Heart right ventricle (tissue), 16 donors: ENCODE results near the gene CD72. TPM values are rescaled to one million over a fixed set of nuclear protein-coding genes. Genes with fewer than 3 reads are reported as not detected.

Experiments used
- ATAC-seq, 8 donors: fragments of 200-7000 bp; cut with Tn5 transposase; one replicate each; pipeline ENCODE4 v1.9.1; 2020; ENCODE audit warnings: mild to moderate bottlenecking in 8 of 8, moderate library complexity in 8 of 8, moderate number of reproducible peaks in 1 of 8
- DNase-seq, 2 donors: peaks; one replicate each; pipeline ENCODE4 v3.0.0-alpha.2; 2020
- H3K27ac ChIP-seq, 10 donors: fragments of 200-600 bp; sonication (generic) in 2 of 10; one replicate each; pipeline versions ENCODE4 v1.5.0 to v1.8.0; 2020 to 2022; ENCODE audit warnings: mild to moderate bottlenecking in 3 of 10
- H3K27me3 ChIP-seq, 7 donors: fragments of 200-600 bp; one replicate each; pipeline ENCODE4 v1.8.0; 2021 to 2022; ENCODE audit warnings: mild to moderate bottlenecking in 2 of 7
- H3K36me3 ChIP-seq, 9 donors: fragments of 200-600 bp; sonication (generic) in 1 of 9; one replicate each; pipeline versions ENCODE4 v1.5.0 to v1.8.0; 2020 to 2022; ENCODE audit warnings: mild to moderate bottlenecking in 2 of 9
- H3K4me1 ChIP-seq, 9 donors: fragments of 200-600 bp; sonication (generic) in 1 of 9; one replicate each; pipeline versions ENCODE4 v1.5.0 to v1.8.0; 2020 to 2022; ENCODE audit warnings: mild to moderate bottlenecking in 4 of 9
- H3K4me3 ChIP-seq, 10 donors: fragments of 200-600 bp; sonication (generic) in 2 of 10; one replicate each; pipeline versions ENCODE4 v1.5.0 to v1.8.0; 2020 to 2022; ENCODE audit warnings: mild to moderate bottlenecking in 7 of 10, moderate library complexity in 2 of 10
- H3K9me3 ChIP-seq, 11 donors: fragments of 200-600 bp in 10 of 11; sonication (generic) in 2 of 11; one replicate each; pipeline versions ENCODE4 v1.5.0 to v1.8.0; 2013 to 2022; ENCODE audit warnings: mild to moderate bottlenecking in 2 of 11, control low read depth in 1 of 11, moderate library complexity in 1 of 11
- CTCF ChIP-seq, 9 donors: fragments of 200-600 bp; sonication (generic) in 2 of 9; IDR thresholded peaks; one replicate each; pipeline versions ENCODE4 v1.5.0 to v1.8.0; 2021 to 2022; ENCODE audit warnings: antibody characterized with exemption in 9 of 9, mild to moderate bottlenecking in 5 of 9, moderate library complexity in 1 of 9
- WGBS, 2 donors: extraction: QIAGEN DNeasy Blood & Tissue Kit; methylation state at CpG; one replicate each; pipeline ENCODE4 v1.1.7; 2013; ENCODE audit warnings: inconsistent platforms in 1 of 2; 5-methylcytosine and 5-hydroxymethylcytosine counted together
- intact Hi-C, 10 donors: fragments of 100-400 bp; cut with DNase I; formaldehyde crosslinking; loops; one replicate each; pipeline versions ENCODE4 v1.11.1 to v1.14.2; 2022
- polyA plus RNA-seq, 2 donors: library from polyadenylated mRNA; stranded (reverse); fragments of 200-250 nt; gene quantifications; one replicate each; pipeline ENCODE4 v1.2.3, GENCODE V29; 2013
- total RNA-seq, 10 donors: library from RNA; stranded (reverse); fragmentation: NEBNext Ultra II Directional in 3 of 10; extraction: Animal tissue kit (Norgen Biotek cat#: 25700) in 3 of 10; gene quantifications; one replicate each; pipeline versions ENCODE4 v1.2.1 to v1.2.4, GENCODE V29; 2021 to 2023
- donor health status: Arrhythmogenic right ventricular cardiomyopathy.
- donor health status: ischemic (EF 13 %, LVEDD 7.1; RV severe dilation, severe dysfunction).
- donor health status: healthy with polysubstance abuse.
- donor health status: DM: no; HTN: yes; CAD: no.
- donor health status: DM: no; HTN: no; CAD: no.
- donor health status: ischemic (EF 25% LVEDD 6.9; RV normal size, moderate dysfunction).
- donor health status: ischemic (EF 25% LVEDD 5.7; RV mildly dilated, moderate dysfunction).
- donor health status: healthy.
- donor health status: DM: yes; HTN: yes; CAD: no.
- donor health status: Ischemic cardiomyopathy.
- donor health status: ischemic (EF 35%, LVEDD 5.7; RV mildly dilated, moderate dysfunction).
- donor health status: nonischemic (EF 11% LVEDD 7.7; RV severe dilation, severe dysfunction).
- donor health status: DM: yes; HTN: yes; CAD: no.
- donor health status: PGD.
- donor health status: ischemic (EF 29% LVEDD 5.4; RV normal size, mild dysfunction).
- donor health status: nonischemic (EF 23%, LVEDD 6.1; RV moderate dilation, normal function).

The CD72 gene
- total and polyA plus RNA-seq, 12 donors, result 0.43 to 6.8 (median 0.54) TPM; not detected in 1

- Histone ChIP-seq H3K4me3 (no peak overlapping the region), H3K4me1 (peaks cover 0 to 18% (median 0%) of the 10 kb centered on the region in 9 donors), H3K27ac (peak overlapping the region in 1 of 10 donors; percentile 10), H3K9me3 (no peaks in the 10 kb centered on the region), H3K36me3 (no peaks in the 10 kb centered on the region), H3K27me3 (no peaks in the 10 kb centered on the region)
- DNase-seq (no peak), ATAC-seq (no peak)
- no peak for TF ChIP-seq CTCF (IDR thresholded peaks at IDR 0.05)
- WGBS, 2 donors, result 87 to 90% methylated on average over 6 of the region's 6 CpGs
- intact Hi-C loops, result no loop called here
Measured at GRCh38 chr9:35570709-35571504, 47.3 kb downstream of the CD72 start.

DNA sequence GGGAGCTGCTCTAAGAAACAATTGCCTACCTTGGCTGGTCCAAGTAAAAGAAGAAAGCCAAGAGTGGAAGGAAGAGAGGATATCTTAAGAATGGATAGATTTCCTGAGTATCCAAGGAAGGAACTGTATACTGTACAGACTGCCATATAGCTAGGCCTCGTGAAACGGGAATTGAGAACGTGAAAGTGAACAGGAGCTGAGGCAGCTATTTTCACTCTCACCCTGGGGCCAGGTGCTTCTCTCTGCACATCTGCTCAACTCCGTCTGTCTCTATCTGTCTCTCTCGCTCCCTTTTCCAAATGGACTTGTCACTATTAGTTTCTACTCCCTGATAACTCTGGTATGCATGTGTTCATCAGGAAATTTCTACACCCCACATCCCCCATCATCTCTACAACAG, 49.0 kb downstream of the CD72 start:
- intact Hi-C loops, result loop anchor here in 1 of 10 donors (10.0 kb wide), 1 partner anchor 444 kb away; no protein-coding TSS in a partner anchor
- Histone ChIP-seq H3K27ac (no peak overlapping the region), H3K9me3 (no peaks in the 10 kb centered on the region), H3K4me3 (no peak overlapping the region), H3K27me3 (no peaks in the 10 kb centered on the region), H3K36me3 (no peaks in the 10 kb centered on the region), H3K4me1 (peaks cover 0 to 19% (median 11%) of the 10 kb centered on the region in 9 donors)
- no peak for TF ChIP-seq CTCF (IDR thresholded peaks at IDR 0.05)
- ATAC-seq (no peak), DNase-seq (no peak)
- WGBS, 2 donors, result 61 to 69% methylated on average over 5 of the region's 5 CpGs

DNA sequence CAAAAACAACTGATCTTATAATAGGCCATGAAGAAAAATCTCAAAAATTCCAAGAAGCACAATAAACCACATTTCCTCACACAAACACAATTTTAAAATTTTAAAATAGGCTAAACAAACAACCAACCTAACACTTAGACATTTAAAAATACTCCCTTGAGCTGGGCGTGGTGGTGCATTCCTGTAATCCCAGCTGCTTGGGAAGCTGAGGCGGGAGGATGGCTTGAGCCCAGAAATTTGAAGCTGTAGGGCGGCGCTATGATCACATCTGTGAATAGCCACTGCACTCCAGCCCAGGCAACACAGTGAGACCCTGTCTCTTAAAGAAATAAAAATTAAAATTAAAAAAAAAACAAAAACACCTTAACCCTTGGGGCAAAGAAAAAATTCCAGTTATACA, 50.0 kb downstream of the CD72 start:
- Histone ChIP-seq H3K9me3 (no peaks in the 10 kb centered on the region), H3K4me1 (peaks cover 7 to 29% (median 21%) of the 10 kb centered on the region in 9 donors), H3K27me3 (no peaks in the 10 kb centered on the region), H3K36me3 (peaks cover 0 to under 1% (median 0%) of the 10 kb centered on the region in 9 donors), H3K4me3 (no peak overlapping the region), H3K27ac (no peak overlapping the region)
- intact Hi-C loops, result loop anchor here in 1 of 10 donors (10.0 kb wide), 1 partner anchor 443 kb away; no protein-coding TSS in a partner anchor
- WGBS, 2 donors, result 95 to 97% methylated on average over 4 of the region's 4 CpGs
- DNase-seq, result no peak
- no peak for ATAC-seq
- TF ChIP-seq CTCF (IDR thresholded peaks at IDR 0.05), result no peak

- Histone ChIP-seq H3K4me1 (peaks cover 15 to 37% (median 27%) of the 10 kb centered on the region in 9 donors), H3K27me3 (no peaks in the 10 kb centered on the region), H3K9me3 (no peaks in the 10 kb centered on the region), H3K27ac (no peak overlapping the region), H3K36me3 (peaks cover 0 to 18% (median 3%) of the 10 kb centered on the region in 9 donors), H3K4me3 (no peak overlapping the region)
- intact Hi-C loops, result loop anchor here in 1 of 10 donors (10.0 kb wide), 1 partner anchor 442 kb away; no protein-coding TSS in a partner anchor
- 92 to 94% methylated on average over 2 of the region's 2 CpGs for WGBS, 2 donors
- TF ChIP-seq CTCF (IDR thresholded peaks at IDR 0.05), result no peak
- DNase-seq, result no peak
- ATAC-seq, result no peak
Measured at GRCh38 chr9:35566417-35566816, 51.8 kb downstream of the CD72 start.
